ENCODE measurements around the gene MAST2.

DNA sequence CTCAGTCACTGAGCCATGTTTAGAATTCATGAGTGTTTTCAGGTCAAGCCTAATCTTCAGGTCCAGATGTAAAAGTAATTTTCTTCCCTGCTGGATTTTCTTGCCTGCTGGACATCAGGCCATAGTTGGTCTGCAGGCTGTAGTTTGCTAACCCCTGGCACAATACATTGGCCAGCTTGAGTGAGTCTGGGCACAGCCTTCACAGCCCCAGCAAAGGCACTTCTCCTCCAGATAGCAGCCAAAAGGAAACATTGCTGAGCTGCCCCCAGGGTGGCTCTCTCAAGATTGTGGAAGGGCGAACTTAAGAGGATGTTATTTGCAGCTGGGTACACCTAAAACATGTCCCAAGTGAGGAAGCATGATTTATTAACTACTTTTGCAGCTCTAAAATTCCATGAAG is 202.2 kb downstream of the MAST2 start:
- TF ChIP-seq, protein P1, sequence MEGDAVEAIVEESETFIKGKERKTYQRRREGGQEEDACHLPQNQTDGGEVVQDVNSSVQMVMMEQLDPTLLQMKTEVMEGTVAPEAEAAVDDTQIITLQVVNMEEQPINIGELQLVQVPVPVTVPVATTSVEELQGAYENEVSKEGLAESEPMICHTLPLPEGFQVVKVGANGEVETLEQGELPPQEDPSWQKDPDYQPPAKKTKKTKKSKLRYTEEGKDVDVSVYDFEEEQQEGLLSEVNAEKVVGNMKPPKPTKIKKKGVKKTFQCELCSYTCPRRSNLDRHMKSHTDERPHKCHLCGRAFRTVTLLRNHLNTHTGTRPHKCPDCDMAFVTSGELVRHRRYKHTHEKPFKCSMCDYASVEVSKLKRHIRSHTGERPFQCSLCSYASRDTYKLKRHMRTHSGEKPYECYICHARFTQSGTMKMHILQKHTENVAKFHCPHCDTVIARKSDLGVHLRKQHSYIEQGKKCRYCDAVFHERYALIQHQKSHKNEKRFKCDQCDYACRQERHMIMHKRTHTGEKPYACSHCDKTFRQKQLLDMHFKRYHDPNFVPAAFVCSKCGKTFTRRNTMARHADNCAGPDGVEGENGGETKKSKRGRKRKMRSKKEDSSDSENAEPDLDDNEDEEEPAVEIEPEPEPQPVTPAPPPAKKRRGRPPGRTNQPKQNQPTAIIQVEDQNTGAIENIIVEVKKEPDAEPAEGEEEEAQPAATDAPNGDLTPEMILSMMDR (IDR thresholded peaks at IDR 0.05) = no peak
- no peak for TF ChIP-seq POLR2A (IDR thresholded peaks at IDR 0.05)

All from breast epithelium (tissue), 3 donors.